IMR-90 (cell line): ENCODE results near the gene MOG. TPM values are rescaled to one million over a fixed set of nuclear protein-coding genes. Genes with fewer than 3 reads are reported as not detected.

Source experiments
- ATAC-seq: fragments of 200-7000 bp; cut with Tn5 transposase; 2 replicates; pipeline ENCODE4 v1.9.1; 2020; ENCODE audit warnings: low read depth, mild to moderate bottlenecking, moderate library complexity
- BruUV-seq: library from RNA; stranded (reverse); fragments of 400-500 nt; replicated peaks from 2 replicates; lab custom pipeline; 2021; lab: Mats Ljungman, UMichigan
- CTCF ChIA-PET: fragments of 300-600 bp; formaldehyde crosslinking; extraction: SDS; loops from one replicate; lab custom pipeline; 2021; ENCODE audit warnings: antibody characterized with exemption; lab: Yijun Ruan, JAX
- POLR2A ChIA-PET: fragments of 300-600 bp; sonication (Branson Sonifier 250); formaldehyde crosslinking; loops from one replicate; lab custom pipeline; 2022; ENCODE audit warnings: antibody characterized with exemption; ENCODE audit not compliant: unreplicated experiment; lab: Charles Lee
- DNase-seq: peaks from one replicate; pipeline ENCODE4 v3.0.0; 2013
- H2AFZ ChIP-seq: replicated peaks from 2 replicates; pipeline ENCODE3; 2013; ENCODE audit warnings: low read length, mild to moderate bottlenecking; ENCODE audit not compliant: poor library complexity
- H2AK5ac ChIP-seq: 2 replicates; pipeline ENCODE4 v1.6.1; 2013; ENCODE audit warnings: low read depth, low read length, inconsistent platforms
- H2AK9ac ChIP-seq: replicated peaks from 2 replicates; pipeline ENCODE3; 2013; ENCODE audit warnings: mild to moderate bottlenecking, low read depth, low read length, moderate library complexity; ENCODE audit not compliant: poor library complexity
- H2BK120ac ChIP-seq: 2 replicates; pipeline ENCODE4 v1.6.1; 2013; ENCODE audit warnings: low read depth, low read length, inconsistent platforms
- H2BK15ac ChIP-seq: 3 replicates; pipeline ENCODE4 v1.6.1; 2013; ENCODE audit warnings: low read depth, low read length, inconsistent platforms
- H2BK20ac ChIP-seq: 2 replicates; pipeline ENCODE4 v1.6.1; 2013; ENCODE audit warnings: low read depth, mild to moderate bottlenecking, inconsistent platforms, low read length, moderate library complexity
- H2BK5ac ChIP-seq: 2 replicates; pipeline ENCODE4 v1.6.1; 2013; ENCODE audit warnings: mild to moderate bottlenecking, low read depth, low read length, inconsistent platforms; ENCODE audit not compliant: poor library complexity, severe bottlenecking
- H3K14ac ChIP-seq: replicated peaks from 2 replicates; pipeline ENCODE4 v1.6.1; 2013; ENCODE audit warnings: low read depth, low read length, inconsistent platforms
- H3K18ac ChIP-seq: 2 replicates; pipeline ENCODE4 v1.6.1; 2013; ENCODE audit warnings: low read depth, low read length, control low read depth
- H3K23ac ChIP-seq: 2 replicates; pipeline ENCODE4 v1.6.1; 2013; ENCODE audit warnings: low read depth, low read length, inconsistent platforms
- H3K27ac ChIP-seq: 2 replicates; pipeline ENCODE4 v1.5.1; 2013; ENCODE audit warnings: mild to moderate bottlenecking, control low read depth, low read length; ENCODE audit not compliant: insufficient read depth
- H3K27me3 ChIP-seq: 2 replicates; pipeline ENCODE4 v1.6.1; 2013; ENCODE audit warnings: low read length; ENCODE audit not compliant: control insufficient read depth, insufficient read depth
- H3K36me3 ChIP-seq: 2 replicates; pipeline ENCODE4 v1.6.1; 2013; ENCODE audit warnings: low read length, mixed read lengths; ENCODE audit not compliant: control insufficient read depth, insufficient read depth
- H3K4ac ChIP-seq: 2 replicates; pipeline ENCODE4 v1.6.1; 2013; ENCODE audit warnings: low read depth, low read length, inconsistent platforms
- H3K4me1 ChIP-seq: 2 replicates; pipeline ENCODE4 v1.6.1; 2013; ENCODE audit warnings: low read length, mixed read lengths; ENCODE audit not compliant: control insufficient read depth, insufficient read depth
- H3K4me2 ChIP-seq: 2 replicates; pipeline ENCODE4 v1.6.1; 2013; ENCODE audit warnings: low read depth, mild to moderate bottlenecking, control low read depth, low read length, moderate library complexity
- H3K4me3 ChIP-seq: 2 replicates; pipeline ENCODE4 v1.5.1; 2013; ENCODE audit warnings: low read depth, mild to moderate bottlenecking, control low read depth, low read length, moderate library complexity; ENCODE audit not compliant: insufficient read depth
- H3K56ac ChIP-seq: 2 replicates; pipeline ENCODE4 v1.6.1; 2013; ENCODE audit warnings: low read length, inconsistent platforms; ENCODE audit not compliant: insufficient read depth; ENCODE audit errors: extremely low read depth
- H3K79me1 ChIP-seq, 2 experiments: 2 replicates each; pipeline ENCODE4 v1.6.1; 2013; ENCODE audit warnings: low read length in 2 of 2, inconsistent platforms in 1 of 2, low read depth in 1 of 2
- H3K9ac ChIP-seq: 2 replicates; pipeline ENCODE4 v1.6.1; 2013; ENCODE audit warnings: low read depth, low read length, control low read depth
- H3K9me1 ChIP-seq: 2 replicates; pipeline ENCODE4 v1.6.1; 2013; ENCODE audit warnings: low read length, inconsistent platforms; ENCODE audit not compliant: insufficient read depth
- H3K9me3 ChIP-seq: 2 replicates; pipeline ENCODE4 v1.6.1; 2013; ENCODE audit warnings: low read length; ENCODE audit not compliant: control insufficient read depth, insufficient read depth
- H4K20me1 ChIP-seq: 2 replicates; pipeline ENCODE4 v1.6.1; 2013; ENCODE audit warnings: low read length, inconsistent platforms; ENCODE audit not compliant: insufficient read depth
- H4K5ac ChIP-seq: 2 replicates; pipeline ENCODE4 v1.6.1; 2013; ENCODE audit warnings: mild to moderate bottlenecking, low read depth, low read length, control low read depth
- H4K8ac ChIP-seq, 2 experiments: 2 replicates each; pipeline ENCODE4 v1.6.1; 2013; ENCODE audit warnings: low read depth in 2 of 2, low read length in 2 of 2, control low read depth in 1 of 2, inconsistent platforms in 1 of 2
- H4K91ac ChIP-seq: 2 replicates; pipeline ENCODE4 v1.6.1; 2013; ENCODE audit warnings: low read depth, low read length, inconsistent platforms; ENCODE audit not compliant: insufficient read depth
- BHLHE40 ChIP-seq: fragments of 150-350 bp; IDR thresholded peaks from 2 replicates; pipeline ENCODE4 v1.6.1; 2016; ENCODE audit warnings: mild to moderate bottlenecking, low read depth, low read length
- CEBPB ChIP-seq: IDR thresholded peaks from 2 replicates; pipeline ENCODE4 v1.6.1; 2012; ENCODE audit warnings: low read depth, low read length, improper control_type of control experiment
- CHD1 ChIP-seq: IDR thresholded peaks from 2 replicates; pipeline ENCODE4 v1.6.1; 2012; ENCODE audit warnings: low read depth, low read length, improper control_type of control experiment
- CTCF ChIP-seq: conservative IDR thresholded peaks from 2 replicates; pipeline ENCODE4 v1.5.1; 2012; ENCODE audit warnings: mild to moderate bottlenecking, low read depth, low read length, improper control_type of control experiment
- ELK1 ChIP-seq: fragments of 150-350 bp; IDR thresholded peaks from 2 replicates; pipeline ENCODE4 v1.6.1; 2016; ENCODE audit warnings: low read depth, mild to moderate bottlenecking, low read length, moderate library complexity, borderline replicate concordance
- MXI1 ChIP-seq: IDR thresholded peaks from 2 replicates; pipeline ENCODE4 v1.6.1; 2012; ENCODE audit warnings: low read depth, mild to moderate bottlenecking, low read length, moderate library complexity, borderline replicate concordance
- NFE2L2 ChIP-seq: fragments of 150-350 bp; IDR thresholded peaks from 2 replicates; pipeline ENCODE4 v1.6.1; 2016; ENCODE audit warnings: low read depth, mild to moderate bottlenecking, low read length
- POLR2A ChIP-seq: IDR thresholded peaks from 2 replicates; pipeline ENCODE4 v1.6.1; 2012; ENCODE audit warnings: mild to moderate bottlenecking, low read depth, low read length
- RAD21 ChIP-seq: IDR thresholded peaks from 2 replicates; pipeline ENCODE4 v1.6.1; 2012; ENCODE audit warnings: low read length, improper control_type of control experiment
- RCOR1 ChIP-seq: IDR thresholded peaks from 2 replicates; pipeline ENCODE4 v1.6.1; 2012; ENCODE audit warnings: mild to moderate bottlenecking, low read length, improper control_type of control experiment; ENCODE audit not compliant: insufficient replicate concordance
- RFX5 ChIP-seq: IDR thresholded peaks from 2 replicates; pipeline ENCODE4 v1.8.0; 2012; ENCODE audit warnings: low read depth, mild to moderate bottlenecking, low read length, moderate library complexity
- SMC3 ChIP-seq: fragments of 150-350 bp; IDR thresholded peaks from 2 replicates; pipeline ENCODE4 v1.6.1; 2016; ENCODE audit warnings: low read depth, mild to moderate bottlenecking, antibody characterized with exemption, low read length, moderate library complexity
- USF2 ChIP-seq: fragments of 150-350 bp; IDR thresholded peaks from 2 replicates; pipeline ENCODE4 v1.6.1; 2017; ENCODE audit warnings: mild to moderate bottlenecking, antibody characterized with exemption, low read length, low read depth
- WGBS, 2 experiments: methylation state at CpG; one replicate each; pipeline versions ENCODE4 v1.1.5 to v1.1.7; 2013; ENCODE audit warnings: missing lambda C conversion rate in 2 of 2; ENCODE audit not compliant: insufficient read length in 1 of 2; ENCODE audit errors: extremely low coverage in 2 of 2; 5-methylcytosine and 5-hydroxymethylcytosine counted together
- dilution Hi-C: fragments of 300-500 bp; cut with HindIII; formaldehyde crosslinking; loops from one replicate; pipeline ENCODE4 v1.14.3; 2018; ENCODE audit warnings: low sequenced_read_pairs; ENCODE audit not compliant: unreplicated experiment
- in situ Hi-C: fragments of 300-500 bp; cut with MboI; formaldehyde crosslinking; loops from 3 replicates; pipeline ENCODE4 v1.14.3; 2019; ENCODE audit warnings: low sequenced_read_pairs, inconsistent platforms, mixed read lengths
- intact Hi-C: fragments of 100-400 bp; cut with micrococcal nuclease; formaldehyde crosslinking; loops from 2 replicates; pipeline ENCODE4 v1.10.0; 2022
- polyA plus RNA-seq, 3 experiments: library from polyadenylated mRNA; depleted of rRNA; stranded (reverse); fragments of >200 nt; gene quantifications; 2 replicates each; pipeline ENCODE4 v1.2.3, GENCODE V29; 2012; ENCODE audit warnings: low replicate concordance in 1 of 3
- total RNA-seq: library from RNA; depleted of rRNA; stranded (reverse); fragments of >200 nt; gene quantifications from 2 replicates; pipeline ENCODE4 v1.2.3, GENCODE V29; 2012

Gene MOG
- total and polyA plus RNA-seq, 2 of the 4 experiments (the other 2 are of a cell fraction): not detected

- CTCF ChIA-PET: no interaction called here
- dilution Hi-C loops (no loop called here), intact Hi-C loops (no loop called here), in situ Hi-C loops (no loop called here)
- Histone ChIP-seq H3K18ac (peak overlapping the region; percentile 58), H3K23ac (peak overlapping the region; percentile 55), H2AK5ac (peak overlapping the region; percentile 90), H3K4me3 (peak overlapping the region; percentile 63), H2BK120ac (peak overlapping the region; percentile 68; the same call in 1 of the 2 replicates), H3K79me1 (peaks cover 26 to 61% of the 10 kb centered on the region in 2 experiments; a peak in 3 of 4 replicates), H2AFZ (peak overlapping the region; percentile 96), H2BK15ac (peak overlapping the region; percentile 72; the same call in 1 of the 3 replicates), H3K4ac (peak overlapping the region; percentile 70), H4K5ac (peak overlapping the region; percentile 16; the same call in 1 of the 2 replicates), H4K8ac (peak overlapping the region; percentile 74 to 88; a peak in 3 of 4 replicates), H4K20me1 (peaks cover 4% of the 10 kb centered on the region), H2BK20ac (no peak overlapping the region), H3K4me1 (peaks cover 14% of the 10 kb centered on the region), H3K56ac (peak overlapping the region; percentile 71; the same call in 1 of the 2 replicates), H3K4me2 (peak overlapping the region; percentile 93), H3K27me3 (no peaks in the 10 kb centered on the region), H3K14ac (peak overlapping the region; percentile 29), H2AK9ac (peak overlapping the region; percentile 59), H2BK5ac (peak overlapping the region; percentile 49), H4K91ac (peak overlapping the region; percentile 56), H3K9me1 (peaks cover 14% of the 10 kb centered on the region), H3K9me3 (no peaks in the 10 kb centered on the region), H3K36me3 (peaks cover 2% of the 10 kb centered on the region; the same call in 1 of the 2 replicates), H3K9ac (peak overlapping the region; percentile 88), H3K27ac (peak overlapping the region; percentile 90)
- DNase-seq (peak; percentile 73), ATAC-seq (peak; percentile 48)
- WGBS, 2 experiments: 0% methylated on average over 4 of the region's 32 CpGs; no CpG with 5 or more reads in 1 of the 2 experiments
- POLR2A ChIA-PET: interaction anchor here (0.6 kb wide), 2 partner anchors 11 to 914 kb away, joined by 4 to 14 read pairs; no protein-coding TSS in a partner anchor
- BruUV-seq: no TSS peak
- TF ChIP-seq NFE2L2: no peak
- peak; percentile 75 for TF ChIP-seq CTCF
- no peak for TF ChIP-seq CHD1
- no peak; the same call in 1 of the 2 replicates for TF ChIP-seq RFX5
- TF ChIP-seq RCOR1: no peak
- no peak for TF ChIP-seq BHLHE40
- no peak for TF ChIP-seq CEBPB
- peak; percentile 25; the same call in 1 of the 2 replicates for TF ChIP-seq SMC3
- TF ChIP-seq USF2: no peak
- TF ChIP-seq MXI1: peak; percentile 67; the same call in 1 of the 2 replicates
- TF ChIP-seq RAD21: peak; percentile 56
- no peak for TF ChIP-seq POLR2A
- no peak for TF ChIP-seq ELK1
Observed at GRCh38 chr6:29628419-29629281, 28.2 kb upstream of the MOG start.
